Left ventricle myocardium inferior (tissue), 1 donor: ENCODE data around the gene NCAPG2. TPM values are rescaled to one million over a fixed set of nuclear protein-coding genes. Genes with fewer than 3 reads are reported as not detected.
"Not testable (repeated sequence)": the region's sequence is repeated elsewhere in the genome, so short reads cannot be mapped to it uniquely, and the experiment has no call there.

Experiments
- DNase-seq: peaks from one replicate; pipeline ENCODE4 v3.0.0-alpha.2; 2020
- H3K27ac ChIP-seq: fragments of 200-600 bp; replicated peaks from 2 replicates; pipeline ENCODE4 v1.8.0; 2021
- H3K27me3 ChIP-seq: fragments of 200-600 bp; 2 replicates; pipeline ENCODE4 v1.8.0; 2021; ENCODE audit warnings: low read depth
- H3K36me3 ChIP-seq: fragments of 200-600 bp; 2 replicates; pipeline ENCODE4 v1.8.0; 2021
- H3K4me1 ChIP-seq: fragments of 200-600 bp; 2 replicates; pipeline ENCODE4 v1.8.0; 2021
- H3K4me3 ChIP-seq: fragments of 200-600 bp; 2 replicates; pipeline ENCODE4 v1.8.0; 2021; ENCODE audit warnings: mild to moderate bottlenecking, moderate library complexity
- H3K9me3 ChIP-seq: fragments of 200-600 bp; replicated peaks from 2 replicates; pipeline ENCODE4 v1.8.0; 2021
- CTCF ChIP-seq: fragments of 200-600 bp; IDR thresholded peaks from 2 replicates; pipeline ENCODE4 v1.8.0; 2021; ENCODE audit warnings: antibody characterized with exemption, mild to moderate bottlenecking, borderline replicate concordance
- intact Hi-C: fragments of 100-400 bp; cut with micrococcal nuclease; formaldehyde crosslinking; loops from one replicate; pipeline ENCODE4 v1.11.0; 2022
- total RNA-seq: library from RNA; stranded (reverse); fragmentation: NEBNext Ultra II Directional; extraction: Animal tissue kit (Norgen Biotek cat#: 25700); gene quantifications from one replicate; pipeline ENCODE4 v1.2.1, GENCODE V29; 2021
- donor health status: DM: no; HTN: yes; CAD: no; lungs with severe emphysema.

The NCAPG2 gene
- total RNA-seq, 1 donor from 2014 or later, result 3.7 TPM

- Histone ChIP-seq H3K27ac (no peak overlapping the region), H3K4me1 (no peaks in the 10 kb centered on the region), H3K4me3 (no peak overlapping the region), H3K36me3 (peaks cover 37% of the 10 kb centered on the region), H3K9me3 (no peaks in the 10 kb centered on the region), H3K27me3 (no peaks in the 10 kb centered on the region)
- DNase-seq, result no peak
- TF ChIP-seq CTCF, result no peak
- intact Hi-C loops, result no loop called here
Observed at GRCh38 chr7:158642149-158642548, 62.5 kb downstream of the NCAPG2 start.

- no peaks in the 10 kb centered on the region for H3K27me3 ChIP-seq
- intact Hi-C loops, result no loop called here
- H3K4me1 ChIP-seq, result no peaks in the 10 kb centered on the region
- no peak overlapping the region for H3K27ac ChIP-seq
- no peaks in the 10 kb centered on the region for H3K9me3 ChIP-seq
- peaks cover 4% of the 10 kb centered on the region for H3K36me3 ChIP-seq
- no peak for DNase-seq
- no peak for TF ChIP-seq CTCF
- no peak overlapping the region for H3K4me3 ChIP-seq
Observed at GRCh38 chr7:158638001-158638400, 66.6 kb downstream of the NCAPG2 start.

- no peaks in the 10 kb centered on the region for H3K4me1 ChIP-seq
- no peak for TF ChIP-seq CTCF
- no peak for DNase-seq
- H3K36me3 ChIP-seq, result peaks cover 5% of the 10 kb centered on the region
- no peak overlapping the region for H3K27ac ChIP-seq
- H3K27me3 ChIP-seq, result no peaks in the 10 kb centered on the region
- intact Hi-C loops, result no loop called here
- no peaks in the 10 kb centered on the region for H3K9me3 ChIP-seq
- H3K4me3 ChIP-seq, result no peak overlapping the region
Observed at GRCh38 chr7:158633055-158633956, 71.3 kb downstream of the NCAPG2 start.

GRCh38 chr7:158631574-158632195, 72.9 kb downstream of the NCAPG2 start:
- intact Hi-C loops, result no loop called here
- no peak for TF ChIP-seq CTCF
- no peak for DNase-seq
- H3K4me1 ChIP-seq, result no peaks in the 10 kb centered on the region
- H3K9me3 ChIP-seq, result no peaks in the 10 kb centered on the region
- H3K27ac ChIP-seq, result no peak overlapping the region
- peaks cover 5% of the 10 kb centered on the region for H3K36me3 ChIP-seq
- H3K4me3 ChIP-seq, result no peak overlapping the region
- H3K27me3 ChIP-seq, result no peaks in the 10 kb centered on the region

- H3K27ac ChIP-seq, H3K4me1 ChIP-seq, H3K36me3 ChIP-seq, H3K4me3 ChIP-seq, H3K27me3 ChIP-seq, DNase-seq, intact Hi-C loops, H3K9me3 ChIP-seq: not testable (repeated sequence)
Observed at GRCh38 chr7:158626289-158626688, 78.3 kb downstream of the NCAPG2 start.

GRCh38 chr7:158623241-158623640, 81.4 kb downstream of the NCAPG2 start:
- no peaks in the 10 kb centered on the region for H3K9me3 ChIP-seq
- H3K4me1 ChIP-seq, result no peaks in the 10 kb centered on the region
- H3K4me3 ChIP-seq, result no peak overlapping the region

More at GRCh38 chr7:158623241-158623640, 81.4 kb downstream of the NCAPG2 start:
- no peak for DNase-seq
- Histone ChIP-seq H3K36me3 (no peaks in the 10 kb centered on the region), H3K27ac (no peak overlapping the region), H3K27me3 (no peaks in the 10 kb centered on the region)
- intact Hi-C loops, result no loop called here
- TF ChIP-seq CTCF, result no peak
